H7 (cell line): Measurements from ENCODE around the gene PIK3CA. TPM values are rescaled to one million over a fixed set of nuclear protein-coding genes. Genes with fewer than 3 reads are reported as not detected.
A peak's percentile ranks its signal among the peaks of the same experiment; 100 is the strongest.
"Not testable (repeated sequence)": the region's sequence is repeated elsewhere in the genome, so short reads cannot be mapped to it uniquely, and the experiment has no call there.

ENCODE experiments used
- DNase-seq: peaks from one replicate; pipeline ENCODE4 v3.0.0; 2012
- H3K27me3 ChIP-seq: 2 replicates; pipeline ENCODE4 v1.6.0; 2011; ENCODE audit warnings: mild to moderate bottlenecking, low read length; ENCODE audit not compliant: control insufficient read depth, insufficient read depth
- H3K36me3 ChIP-seq: replicated peaks from 2 replicates; pipeline ENCODE4 v1.5.1; 2011; ENCODE audit warnings: low read length; ENCODE audit not compliant: control insufficient read depth, insufficient read depth
- H3K4me3 ChIP-seq: 2 replicates; pipeline ENCODE4 v1.5.1; 2011; ENCODE audit warnings: low read depth, mild to moderate bottlenecking, control low read depth, low read length, moderate library complexity; ENCODE audit not compliant: insufficient read depth
- total RNA-seq: library from RNA; depleted of rRNA; stranded (reverse); fragments of >200 nt; shearing (Covaris generic); gene quantifications from 2 replicates; pipeline ENCODE4 v1.2.3, GENCODE V29; 2014; rRNA removed

PIK3CA gene
- total RNA-seq, 1 experiment from 2014 or later = 10.7 TPM

DNA sequence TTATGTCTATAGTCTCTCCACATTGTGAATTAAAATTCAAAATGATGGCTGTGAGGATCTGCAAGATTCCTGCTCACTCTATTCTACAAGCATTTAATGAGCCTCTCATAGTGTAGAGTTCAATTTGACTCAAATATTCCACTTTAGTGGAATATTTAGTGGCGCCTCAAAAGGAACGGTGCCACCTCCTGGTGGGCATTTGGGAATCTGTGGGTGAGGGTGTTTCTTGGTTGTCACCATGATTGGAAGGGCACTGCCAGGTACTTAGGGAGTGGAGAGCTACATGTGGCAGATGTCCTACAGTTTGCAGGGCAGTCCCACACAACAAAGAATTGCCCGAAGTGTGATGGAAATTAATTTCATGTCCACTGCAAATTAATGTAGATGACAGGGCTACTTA is 124.2 kb downstream of the PIK3CA start:
- no peak overlapping the region for H3K4me3 ChIP-seq
- peak; percentile 26 for DNase-seq

GRCh38 chr3:179274434-179274833 is 126.3 kb downstream of the PIK3CA start:
- H3K4me3 ChIP-seq, H3K36me3 ChIP-seq, DNase-seq, H3K27me3 ChIP-seq: not testable (repeated sequence)

More for the DNA sequence above, 124.2 kb downstream of the PIK3CA start:
- Histone ChIP-seq H3K27me3 (no peaks in the 10 kb centered on the region), H3K36me3 (no peaks in the 10 kb centered on the region)

DNA sequence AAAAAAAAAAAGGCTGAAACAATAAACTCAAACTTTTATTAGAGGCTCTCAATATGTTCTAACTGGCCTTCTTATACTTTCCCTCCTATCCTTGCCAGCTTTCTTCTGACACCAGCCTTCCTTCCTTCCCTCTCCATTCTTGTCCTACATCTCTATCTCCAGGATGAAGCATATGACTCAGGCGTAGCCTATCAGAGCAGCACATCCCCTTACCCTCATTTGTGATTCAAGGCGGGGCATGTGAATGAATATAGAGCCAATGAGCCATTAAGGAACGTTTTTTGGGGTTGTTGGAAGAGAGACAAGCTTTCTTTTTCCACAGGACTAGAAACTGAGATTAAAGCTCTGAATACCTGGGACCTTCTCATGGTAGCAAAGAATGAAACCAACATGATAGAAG is 127.8 kb downstream of the PIK3CA start:
- H3K4me3 ChIP-seq = no peak overlapping the region
- no peaks in the 10 kb centered on the region for H3K36me3 ChIP-seq
- no peak for DNase-seq
- no peaks in the 10 kb centered on the region for H3K27me3 ChIP-seq

DNA sequence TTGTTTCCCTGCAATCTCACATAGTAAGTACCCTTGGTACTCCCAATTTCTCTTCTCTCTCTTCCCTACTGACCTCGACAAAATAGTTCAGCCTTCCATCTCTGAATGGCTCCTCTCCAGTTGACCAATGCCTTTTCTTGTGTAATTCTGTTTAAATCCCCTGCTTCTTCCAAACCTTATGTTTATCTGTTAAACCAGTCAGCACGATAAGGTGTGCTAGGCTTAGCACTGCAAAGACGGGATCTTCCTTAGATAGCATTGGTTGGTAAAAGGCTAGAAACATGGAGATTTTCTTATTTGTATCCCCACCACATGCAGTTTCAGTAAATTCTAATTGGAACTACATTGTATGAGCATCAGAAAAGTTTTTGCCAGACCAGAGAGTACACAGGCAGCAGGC is 128.6 kb downstream of the PIK3CA start:
- Histone ChIP-seq H3K4me3 (no peak overlapping the region), H3K36me3 (no peaks in the 10 kb centered on the region), H3K27me3 (no peaks in the 10 kb centered on the region)
- no peak for DNase-seq

GRCh38 chr3:179278151-179278550 is 130.0 kb downstream of the PIK3CA start:
- no peak overlapping the region for H3K4me3 ChIP-seq
- H3K36me3 ChIP-seq = no peaks in the 10 kb centered on the region

DNA sequence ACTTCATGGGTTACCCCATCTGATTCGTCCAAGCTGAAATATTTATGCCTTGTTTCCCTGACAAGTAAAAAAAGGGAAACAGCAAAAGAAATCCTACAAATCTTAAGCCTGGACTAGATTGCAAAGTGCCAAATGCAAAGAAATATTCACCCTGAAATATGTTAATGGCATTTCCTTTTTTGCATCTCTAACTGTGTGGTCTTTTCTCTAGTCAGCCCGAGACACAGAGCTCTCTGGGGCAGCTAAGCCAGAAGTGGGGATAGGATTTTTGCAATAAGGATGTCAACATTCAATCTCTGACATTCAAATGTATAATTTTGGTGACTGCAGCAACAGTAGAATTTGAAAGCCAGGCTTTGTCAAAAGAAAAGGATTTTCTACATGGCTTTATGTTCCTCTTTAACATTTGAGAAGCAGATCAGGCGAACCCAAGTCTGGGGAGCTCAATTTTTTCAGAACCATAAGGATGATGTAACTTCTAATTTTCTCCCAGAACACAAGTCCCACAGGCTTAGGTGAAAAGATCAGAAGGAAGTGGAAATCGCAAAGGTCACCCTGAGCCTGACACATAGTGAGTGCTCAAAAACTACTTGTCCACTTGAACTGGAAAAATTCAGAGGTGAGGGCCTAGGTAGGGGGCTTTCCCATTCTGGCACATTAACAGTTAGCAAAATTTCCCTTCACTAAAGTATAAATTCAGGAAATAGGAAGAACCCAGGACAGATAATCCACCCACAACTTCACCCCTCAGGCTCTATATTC is 131.0 kb downstream of the PIK3CA start:
- no peak for DNase-seq
- H3K4me3 ChIP-seq = no peak overlapping the region
- no peaks in the 10 kb centered on the region for H3K27me3 ChIP-seq
- H3K36me3 ChIP-seq = no peaks in the 10 kb centered on the region

More at GRCh38 chr3:179278151-179278550, 130.0 kb downstream of the PIK3CA start:
- no peaks in the 10 kb centered on the region for H3K27me3 ChIP-seq
- DNase-seq = no peak

DNA sequence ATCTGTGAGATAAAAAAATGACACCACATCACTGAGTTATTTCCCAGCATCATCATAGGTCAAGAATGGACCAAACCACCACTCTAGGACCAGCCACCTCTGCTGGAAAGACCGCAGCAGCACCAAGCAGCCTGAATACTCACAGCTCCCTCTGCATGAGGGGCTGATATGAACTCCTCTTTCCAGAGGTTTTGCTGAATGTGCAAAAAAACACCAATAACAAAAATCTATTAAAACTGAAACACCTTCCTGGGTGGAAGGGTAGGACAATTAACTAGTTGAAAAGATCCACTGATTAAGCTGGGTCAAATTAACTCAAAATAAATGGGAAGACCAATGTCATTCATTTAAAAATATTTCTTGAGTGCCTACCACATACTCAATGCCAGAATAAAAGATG is 131.7 kb downstream of the PIK3CA start:
- Histone ChIP-seq H3K27me3 (no peaks in the 10 kb centered on the region), H3K4me3 (no peak overlapping the region), H3K36me3 (no peaks in the 10 kb centered on the region)
- DNase-seq = no peak

- no peaks in the 10 kb centered on the region for H3K36me3 ChIP-seq
- no peak overlapping the region for H3K4me3 ChIP-seq
- DNase-seq = no peak
- H3K27me3 ChIP-seq = no peaks in the 10 kb centered on the region
Observed at GRCh38 chr3:179281825-179282224, 133.7 kb downstream of the PIK3CA start.

- DNase-seq = no peak
- Histone ChIP-seq H3K27me3 (no peaks in the 10 kb centered on the region), H3K4me3 (no peak overlapping the region), H3K36me3 (no peaks in the 10 kb centered on the region)
Observed at GRCh38 chr3:179286331-179286730, 138.2 kb downstream of the PIK3CA start.

DNA sequence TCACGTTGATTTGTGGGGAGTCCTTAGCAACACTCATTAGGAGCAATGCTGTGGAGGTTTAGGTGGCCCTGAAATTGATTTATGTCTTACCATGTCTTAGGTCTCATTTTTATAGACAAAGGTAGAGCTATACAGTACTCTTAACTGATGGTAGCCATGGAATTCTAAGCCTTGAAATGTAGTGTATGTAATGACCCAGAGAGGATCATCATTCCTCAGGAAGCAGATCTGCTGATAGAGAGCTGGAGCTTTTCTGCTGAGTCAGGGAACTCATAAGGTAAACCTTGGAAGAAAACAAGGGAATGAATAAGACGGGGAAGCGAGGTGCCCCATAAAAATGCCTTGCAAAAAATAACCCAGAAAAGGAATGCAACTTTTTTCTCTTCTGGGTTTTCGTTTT is 140.7 kb downstream of the PIK3CA start:
- H3K36me3 ChIP-seq = no peaks in the 10 kb centered on the region
- no peak overlapping the region for H3K4me3 ChIP-seq
- H3K27me3 ChIP-seq = no peaks in the 10 kb centered on the region
- no peak for DNase-seq

DNA sequence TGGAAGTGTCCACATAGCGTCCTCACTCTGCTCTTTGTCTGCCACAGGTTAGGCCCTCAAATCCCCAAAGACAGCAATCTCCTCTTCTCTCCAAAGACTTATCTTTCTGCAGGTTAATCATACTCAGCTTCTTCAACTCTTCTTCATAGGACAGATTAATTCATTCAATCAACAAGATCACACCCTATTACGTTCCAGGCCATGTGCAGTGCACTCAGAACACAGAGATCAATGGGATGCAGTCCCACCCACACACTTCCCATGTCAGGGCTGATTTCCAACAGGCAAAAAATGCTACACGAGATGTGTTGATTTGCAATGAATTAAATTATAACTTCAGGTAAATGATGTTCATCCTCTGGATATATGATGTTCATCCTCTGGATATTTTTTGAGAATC is 141.1 kb downstream of the PIK3CA start:
- no peak for DNase-seq
- H3K4me3 ChIP-seq = no peak overlapping the region
- no peaks in the 10 kb centered on the region for H3K36me3 ChIP-seq
- H3K27me3 ChIP-seq = no peaks in the 10 kb centered on the region

Other genes starting within 250 kb of the PIK3CA start
- gene ZMAT3, start 76.5 kb upstream of the PIK3CA start, total RNA-seq = 0.48 and 0.78 TPM in 2 replicates
- gene KCNMB3, start 102.8 kb downstream of the PIK3CA start, total RNA-seq = 0.21 and 0.48 TPM in 2 replicates
- 57.6 and 70.6 TPM in 2 replicates for gene ZNF639, start 174.7 kb downstream of the PIK3CA start, total RNA-seq
- 21.7 and 24.5 TPM in 2 replicates for gene MFN1, start 199.4 kb downstream of the PIK3CA start, total RNA-seq